ENCODE data around the gene HOXA6. TPM values are rescaled to one million over a fixed set of nuclear protein-coding genes. Genes with fewer than 3 reads are reported as not detected.

The HOXA6 gene
- total RNA-seq, 1 experiment from 2014 or later, result not detected

DNA sequence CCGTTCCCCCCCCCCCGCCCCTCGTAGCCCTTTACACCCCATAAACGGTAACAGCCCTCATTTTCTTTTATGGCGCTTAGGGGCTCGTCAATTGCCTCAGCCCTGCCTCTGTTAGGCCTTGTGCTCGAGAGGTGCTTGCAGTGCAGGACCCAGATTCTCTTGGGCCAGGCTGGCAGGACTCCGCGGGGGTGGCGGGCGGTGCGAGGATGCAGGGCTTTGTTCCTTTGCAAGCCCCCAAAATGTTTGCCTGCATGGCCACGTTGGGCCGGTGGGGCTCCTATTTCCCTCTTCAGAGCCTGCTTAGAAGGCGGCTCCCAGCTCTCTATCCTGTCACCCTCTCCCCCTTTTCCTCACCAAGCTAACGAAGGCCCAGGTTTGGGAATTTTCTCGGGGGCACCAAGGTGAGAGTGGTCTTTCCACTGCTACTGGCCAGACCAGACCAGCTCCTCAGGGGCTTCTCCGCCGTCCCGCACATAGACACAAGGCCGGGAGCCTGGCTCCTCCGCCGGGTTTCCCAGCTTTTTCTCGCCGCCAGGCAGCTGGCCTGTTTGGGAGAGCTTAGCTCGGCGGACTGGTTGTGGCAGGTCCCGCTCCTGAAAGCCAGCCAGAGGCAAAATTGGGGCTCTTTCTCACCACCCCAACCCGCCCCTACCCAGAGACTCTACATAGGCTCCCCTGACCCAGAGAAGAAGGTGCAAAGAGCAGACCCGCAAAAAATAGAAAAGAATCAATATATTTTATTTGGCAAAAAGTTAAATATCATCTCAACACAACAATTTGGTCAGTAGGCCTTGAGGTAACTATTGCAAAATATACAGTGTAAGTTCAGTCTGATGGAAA lies 14.4 kb upstream of the HOXA6 start:
- H4K8ac ChIP-seq (replicated peaks; ENCODE audit: insufficient read length, low read depth, low read length), result no peak overlapping the region
- peaks cover 97% of the 10 kb centered on the region for H3K27me3 ChIP-seq (ENCODE audit: insufficient read depth, low read length)
- H3K23me2 ChIP-seq (ENCODE audit: insufficient read length, low read depth, low read length, poor library complexity, severe bottlenecking), result no peaks in the 10 kb centered on the region
- peaks cover 0 to 9% of the 10 kb centered on the region in 2 experiments; a peak in 3 of 4 replicates for H3K4me1 Mint-ChIP-seq
- H2AK5ac ChIP-seq (ENCODE audit: insufficient read length, low read length), result no peak overlapping the region
- no peak overlapping the region for H3K4ac ChIP-seq (ENCODE audit: low read depth, low read length)
- H2BK15ac ChIP-seq (ENCODE audit: low read depth, low read length), result no peak overlapping the region
- H4K91ac ChIP-seq (ENCODE audit: insufficient read length, low read depth, low read length), result no peak overlapping the region
- H3K27ac ChIP-seq (ENCODE audit: insufficient read length, low read depth, low read length), result no peak overlapping the region
- no peak overlapping the region for H3K9ac ChIP-seq (ENCODE audit: extremely low read depth, insufficient read length, low read length)
- no peaks in the 10 kb centered on the region for H3K9me3 ChIP-seq (ENCODE audit: control insufficient read depth, low read depth, low read length)
- no peak overlapping the region for H2AFZ ChIP-seq (ENCODE audit: low read length)
- no peak overlapping the region for H3K56ac ChIP-seq (ENCODE audit: insufficient read length, low read depth, low read length)
- H3K4me1 ChIP-seq (ENCODE audit: insufficient read depth, low read length), result no peaks in the 10 kb centered on the region
- H3K27ac Mint-ChIP-seq, result no peak overlapping the region
- no peak overlapping the region for H3K4me2 ChIP-seq (ENCODE audit: insufficient read depth, insufficient read length, low read length)
- H2BK120ac ChIP-seq (ENCODE audit: low read depth, low read length, poor library complexity, severe bottlenecking), result no peak overlapping the region
- DNase-seq, result peak; percentile 35
- no CpG with 5 or more reads among the region's 30 CpGs for WGBS (ENCODE audit: extremely low coverage, insufficient read length, low lambda C conversion rate)
- no peak overlapping the region for H3K4me3 Mint-ChIP-seq
- no peak overlapping the region for H3K23ac ChIP-seq (ENCODE audit: insufficient read length, low read depth, low read length)
- no peak overlapping the region for H2BK20ac ChIP-seq (ENCODE audit: low read depth, low read length, poor library complexity, severe bottlenecking)
- peaks cover 10 to 12% of the 10 kb centered on the region in 2 experiments for H3K9me3 Mint-ChIP-seq
- H3T11ph ChIP-seq (ENCODE audit: low read length), result no peak overlapping the region
- no peak overlapping the region for H2BK12ac ChIP-seq (ENCODE audit: insufficient read length, low read depth, low read length)
- no peak overlapping the region for H3K14ac ChIP-seq (ENCODE audit: insufficient read depth, low read length)
- no peaks in the 10 kb centered on the region for H3K79me1 ChIP-seq (ENCODE audit: insufficient read depth, low read depth, low read length, poor library complexity, severe bottlenecking)
- H4K20me1 ChIP-seq (ENCODE audit: control insufficient read depth, insufficient read depth, insufficient read length), result no peaks in the 10 kb centered on the region
- H4K5ac ChIP-seq (ENCODE audit: insufficient read length, low read depth, low read length), result no peak overlapping the region
- no peaks in the 10 kb centered on the region; a peak in 1 of 7 replicates for H3K36me3 Mint-ChIP-seq (ENCODE audit: insufficient read depth in 1 of 3, low read depth in 3 of 3)
- no peak overlapping the region for H2BK5ac ChIP-seq (ENCODE audit: insufficient read length, low read length)
- H3K27me3 Mint-ChIP-seq (ENCODE audit: low read depth), result peaks cover 98% of the 10 kb centered on the region
- TF ChIP-seq, protein P1, sequence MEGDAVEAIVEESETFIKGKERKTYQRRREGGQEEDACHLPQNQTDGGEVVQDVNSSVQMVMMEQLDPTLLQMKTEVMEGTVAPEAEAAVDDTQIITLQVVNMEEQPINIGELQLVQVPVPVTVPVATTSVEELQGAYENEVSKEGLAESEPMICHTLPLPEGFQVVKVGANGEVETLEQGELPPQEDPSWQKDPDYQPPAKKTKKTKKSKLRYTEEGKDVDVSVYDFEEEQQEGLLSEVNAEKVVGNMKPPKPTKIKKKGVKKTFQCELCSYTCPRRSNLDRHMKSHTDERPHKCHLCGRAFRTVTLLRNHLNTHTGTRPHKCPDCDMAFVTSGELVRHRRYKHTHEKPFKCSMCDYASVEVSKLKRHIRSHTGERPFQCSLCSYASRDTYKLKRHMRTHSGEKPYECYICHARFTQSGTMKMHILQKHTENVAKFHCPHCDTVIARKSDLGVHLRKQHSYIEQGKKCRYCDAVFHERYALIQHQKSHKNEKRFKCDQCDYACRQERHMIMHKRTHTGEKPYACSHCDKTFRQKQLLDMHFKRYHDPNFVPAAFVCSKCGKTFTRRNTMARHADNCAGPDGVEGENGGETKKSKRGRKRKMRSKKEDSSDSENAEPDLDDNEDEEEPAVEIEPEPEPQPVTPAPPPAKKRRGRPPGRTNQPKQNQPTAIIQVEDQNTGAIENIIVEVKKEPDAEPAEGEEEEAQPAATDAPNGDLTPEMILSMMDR (conservative IDR thresholded peaks at IDR 0.05), result no peak
- H3K18ac ChIP-seq (ENCODE audit: insufficient read length, low read depth, low read length), result no peak overlapping the region
- H3K79me2 ChIP-seq (ENCODE audit: insufficient read depth, low read length), result no peaks in the 10 kb centered on the region

All from H9 (cell line).